ENCODE data around the gene TLE4.
A peak's percentile ranks its signal among the peaks of the same experiment; 100 is the strongest.

The TLE4 gene

DNA sequence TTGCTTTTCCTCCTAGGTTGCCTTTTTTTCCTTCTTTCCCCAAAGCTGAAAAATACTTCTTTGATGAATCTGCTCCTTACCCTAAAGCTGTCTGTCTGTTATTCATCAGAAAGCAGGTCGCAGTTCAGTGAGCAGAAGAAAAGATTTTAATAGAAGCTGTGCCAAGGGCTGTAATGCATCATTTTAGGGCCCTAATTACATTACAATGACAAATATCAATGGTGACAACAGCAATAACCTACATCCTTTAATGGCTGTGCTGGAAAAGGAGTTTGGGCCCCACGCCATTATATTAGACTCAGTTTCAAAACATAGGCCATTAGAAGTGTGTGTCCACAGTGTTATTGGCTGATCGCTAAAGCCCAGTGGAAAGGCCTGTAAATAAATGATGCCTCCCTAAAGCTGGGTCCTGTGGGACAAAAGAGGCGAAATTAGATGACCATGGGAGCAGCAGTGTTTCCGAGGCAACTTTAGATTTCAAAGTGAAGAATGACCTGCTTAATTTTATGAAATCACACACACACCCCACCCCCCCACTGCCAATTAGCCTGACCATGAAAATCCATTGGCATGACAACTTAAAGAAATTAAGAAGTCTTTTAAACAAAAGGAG is 38.4 kb downstream of the TLE4 start:
- peaks cover 19% of the 10 kb centered on the region for H4K20me1 ChIP-seq (ENCODE audit: insufficient read depth, low read length, poor library complexity, severe bottlenecking)
- TF ChIP-seq, protein P1, sequence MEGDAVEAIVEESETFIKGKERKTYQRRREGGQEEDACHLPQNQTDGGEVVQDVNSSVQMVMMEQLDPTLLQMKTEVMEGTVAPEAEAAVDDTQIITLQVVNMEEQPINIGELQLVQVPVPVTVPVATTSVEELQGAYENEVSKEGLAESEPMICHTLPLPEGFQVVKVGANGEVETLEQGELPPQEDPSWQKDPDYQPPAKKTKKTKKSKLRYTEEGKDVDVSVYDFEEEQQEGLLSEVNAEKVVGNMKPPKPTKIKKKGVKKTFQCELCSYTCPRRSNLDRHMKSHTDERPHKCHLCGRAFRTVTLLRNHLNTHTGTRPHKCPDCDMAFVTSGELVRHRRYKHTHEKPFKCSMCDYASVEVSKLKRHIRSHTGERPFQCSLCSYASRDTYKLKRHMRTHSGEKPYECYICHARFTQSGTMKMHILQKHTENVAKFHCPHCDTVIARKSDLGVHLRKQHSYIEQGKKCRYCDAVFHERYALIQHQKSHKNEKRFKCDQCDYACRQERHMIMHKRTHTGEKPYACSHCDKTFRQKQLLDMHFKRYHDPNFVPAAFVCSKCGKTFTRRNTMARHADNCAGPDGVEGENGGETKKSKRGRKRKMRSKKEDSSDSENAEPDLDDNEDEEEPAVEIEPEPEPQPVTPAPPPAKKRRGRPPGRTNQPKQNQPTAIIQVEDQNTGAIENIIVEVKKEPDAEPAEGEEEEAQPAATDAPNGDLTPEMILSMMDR (conservative IDR thresholded peaks at IDR 0.05; ENCODE audit: low read length), result no peak
- no peak for TF ChIP-seq EZH2phosphoT487 (IDR thresholded peaks at IDR 0.05; ENCODE audit: borderline replicate concordance)
- no peaks in the 10 kb centered on the region for H3F3A ChIP-seq (ENCODE audit: low read depth)
- H3K27me3 ChIP-seq (ENCODE audit: insufficient read depth, low read length, poor library complexity, severe bottlenecking), result no peaks in the 10 kb centered on the region
- no peak overlapping the region for H2AFZ ChIP-seq (ENCODE audit: low read length)
- no peak overlapping the region for H3K4me3 ChIP-seq (ENCODE audit: low read length, poor library complexity, severe bottlenecking)
- H3K36me3 ChIP-seq (ENCODE audit: insufficient read depth, low read length), result no peaks in the 10 kb centered on the region; the same call in 1 of the 2 replicates
- peaks cover 48% of the 10 kb centered on the region for H3K4me1 ChIP-seq (ENCODE audit: insufficient read depth, low read length, poor library complexity, severe bottlenecking)
- H3K9me3 ChIP-seq (ENCODE audit: insufficient read depth, low read depth, low read length), result no peaks in the 10 kb centered on the region
- H3K9ac ChIP-seq (ENCODE audit: low read depth, low read length, poor library complexity, severe bottlenecking), result no peak overlapping the region
- no peak overlapping the region for H3K4me2 ChIP-seq (ENCODE audit: low read depth, low read length, poor library complexity, severe bottlenecking)
- H3K9me2 ChIP-seq (replicated peaks; ENCODE audit: low read depth, low read length), result no peaks in the 10 kb centered on the region
- H3K79me2 ChIP-seq (ENCODE audit: insufficient read depth, low read length), result peaks cover 91% of the 10 kb centered on the region

DNA sequence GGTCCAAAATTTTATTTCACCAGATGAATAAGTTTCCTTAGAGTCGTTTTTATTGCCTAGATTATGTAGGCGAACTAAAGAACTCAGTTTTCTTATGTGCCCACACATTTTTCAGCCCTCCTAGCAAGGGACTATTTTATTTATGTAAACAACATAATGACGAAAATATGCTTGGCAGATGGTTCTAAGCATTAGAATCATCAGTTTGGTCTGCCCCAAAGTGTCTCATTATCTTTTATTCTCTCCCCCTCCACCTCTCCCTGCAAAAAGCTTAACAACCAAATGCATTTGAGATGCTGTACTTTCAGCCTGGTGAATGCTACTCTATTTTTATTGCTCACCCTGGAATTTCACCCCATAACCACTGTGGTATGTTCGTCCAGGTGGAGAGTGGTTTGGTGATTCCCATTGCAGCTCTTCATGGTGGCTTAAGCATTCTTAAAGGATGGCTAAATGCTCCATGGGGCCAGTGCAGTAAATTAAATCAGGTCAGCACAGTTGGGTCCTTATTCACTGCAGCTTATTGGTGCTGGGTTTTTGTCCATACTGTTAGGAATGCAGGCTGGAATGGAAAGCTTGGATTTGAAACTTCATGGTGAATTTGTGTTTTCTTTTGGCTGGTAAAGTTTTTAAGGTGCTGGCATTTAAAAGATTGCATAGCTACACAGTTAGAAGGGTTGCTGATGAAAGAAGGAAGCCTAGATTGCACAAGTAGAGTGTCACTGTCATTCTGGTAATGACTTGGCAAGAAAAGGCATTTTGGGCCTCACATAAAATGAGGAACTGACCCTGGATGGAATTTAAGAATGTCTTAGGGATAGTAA is 39.2 kb downstream of the TLE4 start:
- Histone ChIP-seq H3F3A (ENCODE audit: low read depth) (no peaks in the 10 kb centered on the region), H3K4me1 (ENCODE audit: insufficient read depth, low read length, poor library complexity, severe bottlenecking) (peaks cover 39% of the 10 kb centered on the region), H3K9me3 (ENCODE audit: insufficient read depth, low read depth, low read length) (no peaks in the 10 kb centered on the region), H4K20me1 (ENCODE audit: insufficient read depth, low read length, poor library complexity, severe bottlenecking) (peaks cover 19% of the 10 kb centered on the region), H3K9me2 (replicated peaks; ENCODE audit: low read depth, low read length) (no peaks in the 10 kb centered on the region), H3K4me2 (ENCODE audit: low read depth, low read length, poor library complexity, severe bottlenecking) (peak overlapping the region; percentile 19), H2AFZ (ENCODE audit: low read length) (no peak overlapping the region), H3K36me3 (ENCODE audit: insufficient read depth, low read length) (peaks cover 2% of the 10 kb centered on the region; the same call in 1 of the 2 replicates), H3K4me3 (ENCODE audit: low read length, poor library complexity, severe bottlenecking) (no peak overlapping the region), H3K9ac (ENCODE audit: low read depth, low read length, poor library complexity, severe bottlenecking) (no peak overlapping the region), H3K27me3 (ENCODE audit: insufficient read depth, low read length, poor library complexity, severe bottlenecking) (no peaks in the 10 kb centered on the region), H3K79me2 (ENCODE audit: insufficient read depth, low read length) (peaks cover 86% of the 10 kb centered on the region)
- no peak for TF ChIP-seq EZH2phosphoT487 (IDR thresholded peaks at IDR 0.05; ENCODE audit: borderline replicate concordance)
- TF ChIP-seq, protein P1 (conservative IDR thresholded peaks at IDR 0.05; ENCODE audit: low read length), result no peak

DNA sequence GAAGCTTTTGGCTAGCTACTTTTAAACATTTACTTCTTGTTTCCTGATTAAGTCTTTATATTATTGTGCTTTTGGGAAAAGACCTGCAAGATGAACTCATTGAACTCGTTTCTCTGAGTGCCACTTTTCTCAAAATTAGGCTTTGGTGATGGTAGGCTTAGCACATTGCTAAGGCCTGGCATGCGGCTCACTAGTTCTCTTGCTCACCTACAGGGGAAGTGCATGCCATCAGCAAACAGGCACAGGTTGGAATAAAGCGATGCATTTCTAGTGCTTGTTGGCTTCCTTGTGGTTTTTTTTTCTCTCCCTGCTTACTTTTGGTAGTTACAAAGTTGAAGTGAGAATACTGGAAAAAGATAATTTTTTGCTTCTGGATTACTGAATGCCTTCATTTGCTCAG is 41.4 kb downstream of the TLE4 start:
- H3K79me2 ChIP-seq (ENCODE audit: insufficient read depth, low read length), result peaks cover 89% of the 10 kb centered on the region
- no peak overlapping the region for H3K4me2 ChIP-seq (ENCODE audit: low read depth, low read length, poor library complexity, severe bottlenecking)
- no peaks in the 10 kb centered on the region for H3K9me3 ChIP-seq (ENCODE audit: insufficient read depth, low read depth, low read length)
- H3F3A ChIP-seq (ENCODE audit: low read depth), result no peaks in the 10 kb centered on the region
- no peaks in the 10 kb centered on the region for H3K9me2 ChIP-seq (replicated peaks; ENCODE audit: low read depth, low read length)
- H3K4me3 ChIP-seq (ENCODE audit: low read length, poor library complexity, severe bottlenecking), result no peak overlapping the region
- H3K27me3 ChIP-seq (ENCODE audit: insufficient read depth, low read length, poor library complexity, severe bottlenecking), result no peaks in the 10 kb centered on the region
- peaks cover 51% of the 10 kb centered on the region for H3K4me1 ChIP-seq (ENCODE audit: insufficient read depth, low read length, poor library complexity, severe bottlenecking)
- peaks cover 10% of the 10 kb centered on the region; the same call in 1 of the 2 replicates for H3K36me3 ChIP-seq (ENCODE audit: insufficient read depth, low read length)
- H2AFZ ChIP-seq (ENCODE audit: low read length), result no peak overlapping the region
- no peak overlapping the region for H3K9ac ChIP-seq (ENCODE audit: low read depth, low read length, poor library complexity, severe bottlenecking)
- TF ChIP-seq EZH2phosphoT487 (IDR thresholded peaks at IDR 0.05; ENCODE audit: borderline replicate concordance), result no peak
- TF ChIP-seq, protein P1 (conservative IDR thresholded peaks at IDR 0.05; ENCODE audit: low read length), result no peak
- peaks cover 19% of the 10 kb centered on the region for H4K20me1 ChIP-seq (ENCODE audit: insufficient read depth, low read length, poor library complexity, severe bottlenecking)

All from Loucy (cell line).